Neural cell (in vitro differentiated cells): ENCODE data around the gene FAF1.

Experiments used
- EP300 ChIP-seq: fragments of 450-650 bp; conservative IDR thresholded peaks from 2 replicates; pipeline ENCODE4 v1.6.1; 2014; ENCODE audit warnings: antibody characterized with exemption, mild to moderate bottlenecking, moderate library complexity; ENCODE audit not compliant: poor library complexity, severe bottlenecking
- EZH2 ChIP-seq: fragments of 200-600, 300-800 bp; shearing (Covaris generic), sonication (generic); IDR thresholded peaks from 2 replicates; pipeline ENCODE4 v1.6.1; 2014; ENCODE audit warnings: antibody characterized with exemption, low read length, borderline replicate concordance, mild to moderate bottlenecking; ENCODE audit not compliant: insufficient read depth, poor library complexity, severe bottlenecking
- POLR2AphosphoS5 ChIP-seq: IDR thresholded peaks from 2 replicates; pipeline ENCODE4 v1.6.1; 2012
- RAD21 ChIP-seq: fragments of 450-650 bp; conservative IDR thresholded peaks from 2 replicates; pipeline ENCODE4 v1.6.1; 2014; ENCODE audit warnings: antibody characterized with exemption, mild to moderate bottlenecking, moderate library complexity
- TAF1 ChIP-seq: IDR thresholded peaks from 2 replicates; pipeline ENCODE4 v1.6.1; 2012; ENCODE audit warnings: low read depth
- TF ChIP-seq, protein P1 (sequence below): fragments of 450-650 bp; IDR thresholded peaks from 2 replicates; pipeline ENCODE4 v1.5.1; 2014; ENCODE audit warnings: antibody characterized with exemption, mild to moderate bottlenecking, moderate library complexity; ENCODE audit not compliant: poor library complexity, severe bottlenecking

DNA sequence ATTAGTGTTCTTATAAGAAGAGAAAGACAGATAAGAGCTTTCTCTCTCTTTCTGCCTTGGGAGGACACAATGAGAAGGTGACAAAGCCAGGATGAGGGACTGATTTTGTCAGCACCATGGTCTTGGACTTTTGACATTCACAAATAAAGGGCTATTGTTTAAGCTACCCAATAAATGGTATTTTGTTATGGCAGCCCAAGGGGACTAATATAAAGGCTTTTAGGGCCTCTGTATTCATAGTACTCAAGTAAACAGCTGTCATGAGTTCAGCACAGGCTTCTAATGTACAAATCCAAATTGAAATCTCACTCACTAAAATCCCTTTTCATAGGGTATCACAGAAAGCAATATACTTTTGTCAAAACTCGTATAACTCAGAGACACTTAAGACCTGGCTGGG lies 242.7 kb downstream of the FAF1 start:
- TF ChIP-seq POLR2AphosphoS5 (no peak), EP300 (no peak), RAD21 (no peak), TAF1 (no peak), EZH2 (no peak)
- TF ChIP-seq, protein P1, sequence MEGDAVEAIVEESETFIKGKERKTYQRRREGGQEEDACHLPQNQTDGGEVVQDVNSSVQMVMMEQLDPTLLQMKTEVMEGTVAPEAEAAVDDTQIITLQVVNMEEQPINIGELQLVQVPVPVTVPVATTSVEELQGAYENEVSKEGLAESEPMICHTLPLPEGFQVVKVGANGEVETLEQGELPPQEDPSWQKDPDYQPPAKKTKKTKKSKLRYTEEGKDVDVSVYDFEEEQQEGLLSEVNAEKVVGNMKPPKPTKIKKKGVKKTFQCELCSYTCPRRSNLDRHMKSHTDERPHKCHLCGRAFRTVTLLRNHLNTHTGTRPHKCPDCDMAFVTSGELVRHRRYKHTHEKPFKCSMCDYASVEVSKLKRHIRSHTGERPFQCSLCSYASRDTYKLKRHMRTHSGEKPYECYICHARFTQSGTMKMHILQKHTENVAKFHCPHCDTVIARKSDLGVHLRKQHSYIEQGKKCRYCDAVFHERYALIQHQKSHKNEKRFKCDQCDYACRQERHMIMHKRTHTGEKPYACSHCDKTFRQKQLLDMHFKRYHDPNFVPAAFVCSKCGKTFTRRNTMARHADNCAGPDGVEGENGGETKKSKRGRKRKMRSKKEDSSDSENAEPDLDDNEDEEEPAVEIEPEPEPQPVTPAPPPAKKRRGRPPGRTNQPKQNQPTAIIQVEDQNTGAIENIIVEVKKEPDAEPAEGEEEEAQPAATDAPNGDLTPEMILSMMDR, result no peak
